Activated CD4-positive, CD25-positive, alpha-beta regulatory T cell treated with anti-CD3 and anti-CD28 coated beads, Interleukin-2, amount 50 U/mL, for 72 hours (primary cell): ENCODE measurements around the gene ATP2B2.

Experiments used
- DNase-seq: peaks from one replicate; pipeline ENCODE4 v3.0.0; 2021

Gene ATP2B2

GRCh38 chr3:10468613-10469354, 36.6 kb downstream of the ATP2B2 start:
- DNase-seq: no peak

GRCh38 chr3:10467904-10468612, 37.3 kb downstream of the ATP2B2 start:
- DNase-seq: no peak

- no peak for DNase-seq
These were observed 38.2 kb downstream of the ATP2B2 start for GRCh38 chr3:10467204-10467603.

- DNase-seq: no peak
These were observed 39.2 kb downstream of the ATP2B2 start for GRCh38 chr3:10466186-10466585.

- no peak for DNase-seq
These were observed 40.2 kb downstream of the ATP2B2 start for GRCh38 chr3:10465161-10465560.

- no peak for DNase-seq
These were observed 41.6 kb downstream of the ATP2B2 start for GRCh38 chr3:10463533-10464434.

- no peak for DNase-seq
These were observed 42.5 kb downstream of the ATP2B2 start for GRCh38 chr3:10462641-10463532.

GRCh38 chr3:10460951-10461545, 44.3 kb downstream of the ATP2B2 start:
- DNase-seq: no peak

GRCh38 chr3:10459954-10460754, 45.2 kb downstream of the ATP2B2 start:
- peak; percentile 36 for DNase-seq

GRCh38 chr3:10457560-10457959, 47.8 kb downstream of the ATP2B2 start:
- no peak for DNase-seq

GRCh38 chr3:10456981-10457380, 48.4 kb downstream of the ATP2B2 start:
- DNase-seq: no peak

- no peak for DNase-seq
These were observed 49.9 kb downstream of the ATP2B2 start for GRCh38 chr3:10455545-10455914.

GRCh38 chr3:10454907-10455544, 50.4 kb downstream of the ATP2B2 start:
- no peak for DNase-seq

- DNase-seq: no peak
These were observed 51.8 kb downstream of the ATP2B2 start for GRCh38 chr3:10453431-10454163.

GRCh38 chr3:10450494-10451440, 54.6 kb downstream of the ATP2B2 start:
- DNase-seq: no peak

- DNase-seq: no peak
These were observed 56.0 kb downstream of the ATP2B2 start for GRCh38 chr3:10449436-10449835.

- no peak for DNase-seq
These were observed 56.8 kb downstream of the ATP2B2 start for GRCh38 chr3:10448544-10448943.

GRCh38 chr3:10447527-10448260, 57.7 kb downstream of the ATP2B2 start:
- DNase-seq: no peak
